ENCODE measurements around the gene XRRA1. TPM values are rescaled to one million over a fixed set of nuclear protein-coding genes. Genes with fewer than 3 reads are reported as not detected.
A peak's percentile ranks its signal among the peaks of the same experiment; 100 is the strongest.

Gene XRRA1
- total and polyA plus RNA-seq, 12 donors, result 3.1 to 50.2 (median 12.2) TPM

DNA sequence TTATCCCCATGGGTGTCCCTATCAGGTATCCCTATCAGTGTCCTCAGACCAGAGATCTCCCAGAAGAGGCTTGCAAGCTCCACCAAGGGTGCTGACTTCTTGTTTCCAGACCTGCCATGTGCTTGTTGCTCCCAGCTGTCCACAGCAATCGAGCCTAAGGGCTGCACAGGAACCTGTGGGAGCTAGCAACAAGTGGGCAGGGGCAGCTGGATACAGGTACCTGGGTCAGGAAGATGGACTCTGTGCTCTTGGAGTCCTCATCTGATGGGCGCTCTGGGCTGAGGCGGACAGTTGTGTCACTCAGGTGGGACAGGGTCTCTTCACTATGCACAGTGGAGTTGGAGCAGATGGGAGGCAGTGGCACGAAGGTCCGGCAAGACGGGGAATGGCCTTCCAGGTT is 101.0 kb downstream of the XRRA1 start:
- H3K36me3 ChIP-seq (replicated peaks in 1 of 2), result peaks cover 0 to 25% of the 10 kb centered on the region in 2 donors

DNA sequence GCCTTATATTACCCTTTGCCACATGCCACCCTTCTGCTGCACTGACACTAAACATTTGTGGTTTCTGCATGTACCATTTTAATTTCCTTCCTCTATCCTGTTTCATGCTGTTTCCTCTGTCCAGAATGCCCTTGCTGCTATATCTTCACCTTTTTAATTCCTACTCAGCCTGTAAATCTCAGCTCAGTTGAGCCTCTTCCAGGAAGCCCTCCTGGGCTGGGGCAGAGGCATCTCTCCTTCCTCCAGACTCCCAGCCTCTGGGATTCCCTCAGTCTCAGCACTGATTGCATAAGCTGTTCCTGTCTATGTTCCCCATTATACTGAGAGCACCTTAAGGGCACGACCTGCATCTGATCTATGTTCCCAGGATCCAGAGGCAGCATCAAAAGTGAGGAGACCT is 101.5 kb downstream of the XRRA1 start:
- H3K36me3 ChIP-seq (replicated peaks in 1 of 2), result peaks cover 0 to 30% of the 10 kb centered on the region in 2 donors
- H3K4me1 ChIP-seq (replicated peaks in 1 of 2), result no peaks in the 10 kb centered on the region
- 85 to 100% (median 97%) methylated on average over 1 of the region's 1 CpG for WGBS, 4 donors
- intact Hi-C loops (cut with DNase I), result no loop called here
- TF ChIP-seq POLR2A (IDR thresholded peaks at IDR 0.05), result no peak
- TF ChIP-seq, protein P1, sequence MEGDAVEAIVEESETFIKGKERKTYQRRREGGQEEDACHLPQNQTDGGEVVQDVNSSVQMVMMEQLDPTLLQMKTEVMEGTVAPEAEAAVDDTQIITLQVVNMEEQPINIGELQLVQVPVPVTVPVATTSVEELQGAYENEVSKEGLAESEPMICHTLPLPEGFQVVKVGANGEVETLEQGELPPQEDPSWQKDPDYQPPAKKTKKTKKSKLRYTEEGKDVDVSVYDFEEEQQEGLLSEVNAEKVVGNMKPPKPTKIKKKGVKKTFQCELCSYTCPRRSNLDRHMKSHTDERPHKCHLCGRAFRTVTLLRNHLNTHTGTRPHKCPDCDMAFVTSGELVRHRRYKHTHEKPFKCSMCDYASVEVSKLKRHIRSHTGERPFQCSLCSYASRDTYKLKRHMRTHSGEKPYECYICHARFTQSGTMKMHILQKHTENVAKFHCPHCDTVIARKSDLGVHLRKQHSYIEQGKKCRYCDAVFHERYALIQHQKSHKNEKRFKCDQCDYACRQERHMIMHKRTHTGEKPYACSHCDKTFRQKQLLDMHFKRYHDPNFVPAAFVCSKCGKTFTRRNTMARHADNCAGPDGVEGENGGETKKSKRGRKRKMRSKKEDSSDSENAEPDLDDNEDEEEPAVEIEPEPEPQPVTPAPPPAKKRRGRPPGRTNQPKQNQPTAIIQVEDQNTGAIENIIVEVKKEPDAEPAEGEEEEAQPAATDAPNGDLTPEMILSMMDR (IDR thresholded peaks at IDR 0.05), result no peak
- no peak overlapping the region for H3K4me3 ChIP-seq
- H3K27me3 ChIP-seq, result no peaks in the 10 kb centered on the region
- H3K27ac ChIP-seq, result no peak overlapping the region
- H3K9me3 ChIP-seq (replicated peaks in 1 of 3), result no peaks in the 10 kb centered on the region
- DNase-seq, result no peak

More for the DNA sequence above, 101.0 kb downstream of the XRRA1 start:
- 97 to 100% (median 98%) methylated on average over 6 of the region's 6 CpGs for WGBS, 4 donors
- no peak for DNase-seq
- intact Hi-C loops (cut with DNase I), result no loop called here
- H3K9me3 ChIP-seq (replicated peaks in 1 of 3), result no peaks in the 10 kb centered on the region
- no peaks in the 10 kb centered on the region for H3K27me3 ChIP-seq
- H3K27ac ChIP-seq, result no peak overlapping the region
- H3K4me3 ChIP-seq, result no peak overlapping the region
- no peaks in the 10 kb centered on the region for H3K4me1 ChIP-seq (replicated peaks in 1 of 2)
- no peak for TF ChIP-seq POLR2A (IDR thresholded peaks at IDR 0.05)
- TF ChIP-seq, protein P1 (IDR thresholded peaks at IDR 0.05), result no peak

DNA sequence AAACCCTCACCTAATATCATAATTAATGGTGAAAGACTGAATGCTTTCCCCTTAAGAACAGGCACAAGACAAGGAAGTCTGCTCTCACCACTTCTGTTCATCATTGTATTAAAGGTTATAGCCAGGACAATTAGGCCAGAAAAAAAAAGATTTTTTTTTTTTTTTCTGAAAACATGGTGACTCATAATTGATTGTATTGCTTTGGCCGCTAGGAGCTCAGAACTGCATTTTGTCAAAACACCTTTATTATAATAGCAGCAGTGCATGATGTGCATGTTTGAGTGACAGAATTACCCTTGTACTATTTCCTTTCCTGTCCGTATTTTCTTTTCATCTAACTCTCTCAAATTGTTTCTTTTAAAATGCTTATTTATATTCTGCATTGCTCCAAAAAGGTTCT is 102.1 kb downstream of the XRRA1 start:
- no peak overlapping the region for H3K4me3 ChIP-seq
- H3K4me1 ChIP-seq (replicated peaks in 1 of 2), result no peaks in the 10 kb centered on the region
- H3K9me3 ChIP-seq (replicated peaks in 1 of 3), result no peaks in the 10 kb centered on the region
- H3K27me3 ChIP-seq, result no peaks in the 10 kb centered on the region
- H3K36me3 ChIP-seq (replicated peaks in 1 of 2), result peaks cover 0 to 31% of the 10 kb centered on the region in 2 donors
- no peak for DNase-seq
- 56 to 65% (median 60%) methylated on average over 2 of the region's 2 CpGs for WGBS, 4 donors
- intact Hi-C loops (cut with DNase I), result no loop called here
- TF ChIP-seq, protein P1 (IDR thresholded peaks at IDR 0.05), result peak in 1 of 6 experiments; percentile 0
- TF ChIP-seq POLR2A (IDR thresholded peaks at IDR 0.05), result no peak
- no peak overlapping the region for H3K27ac ChIP-seq

DNA sequence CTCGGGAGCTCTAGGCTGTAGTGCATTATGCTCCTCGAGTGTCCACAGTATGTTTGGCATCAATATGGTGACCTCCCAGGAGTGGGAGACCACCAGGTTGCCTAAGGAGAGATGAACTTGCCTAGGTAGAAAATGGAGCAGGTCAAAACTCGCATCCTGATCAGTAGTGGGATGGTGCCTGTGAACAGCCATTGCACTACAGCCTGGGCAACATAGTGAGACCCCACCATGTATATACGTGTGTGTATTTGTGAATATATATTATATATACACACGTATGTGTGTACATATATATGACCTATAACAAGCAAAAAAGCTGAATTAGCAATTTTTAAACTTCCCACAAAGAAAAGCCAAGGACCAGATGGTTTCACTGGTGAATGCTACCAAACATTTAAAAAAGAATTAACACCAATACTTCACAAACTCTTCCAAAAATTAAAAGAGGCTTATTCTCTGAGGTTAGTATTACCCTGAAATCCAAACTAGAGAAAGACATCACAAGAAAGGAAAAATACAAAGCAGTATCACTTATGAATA is 102.8 kb downstream of the XRRA1 start:
- no peaks in the 10 kb centered on the region for H3K4me1 ChIP-seq (replicated peaks in 1 of 2)
- peaks cover 0 to 25% of the 10 kb centered on the region in 2 donors for H3K36me3 ChIP-seq (replicated peaks in 1 of 2)
- intact Hi-C loops (cut with DNase I), result no loop called here
- 94 to 97% (median 96%) methylated on average over 5 of the region's 5 CpGs for WGBS, 4 donors
- no peak for TF ChIP-seq POLR2A (IDR thresholded peaks at IDR 0.05)
- TF ChIP-seq, protein P1 (IDR thresholded peaks at IDR 0.05), result no peak
- no peak for DNase-seq
- H3K27me3 ChIP-seq, result no peaks in the 10 kb centered on the region
- H3K27ac ChIP-seq, result no peak overlapping the region
- H3K4me3 ChIP-seq, result no peak overlapping the region
- no peaks in the 10 kb centered on the region for H3K9me3 ChIP-seq (replicated peaks in 1 of 3)
